Suprapubic skin (tissue), 4 donors: ENCODE results near the gene S100A14.

Experiments used
- CTCF ChIP-seq, 2 donors: fragments of 200-600 bp in 1 of 2; fragments of 450-650 bp in 1 of 2; sonication (generic) in 1 of 2; IDR thresholded peaks; one replicate each; pipeline ENCODE4 v1.5.1; 2016 to 2019; ENCODE audit warnings: antibody characterized with exemption in 2 of 2, mild to moderate bottlenecking in 1 of 2, moderate library complexity in 1 of 2
- EP300 ChIP-seq: sonication (generic); formaldehyde crosslinking; IDR thresholded peaks from one replicate; pipeline ENCODE4 v1.6.1; 2017; ENCODE audit warnings: antibody characterized with exemption
- POLR2A ChIP-seq, 2 donors: fragments of 450-650 bp; IDR thresholded peaks; one replicate each; pipeline ENCODE4 v1.6.1; 2017; ENCODE audit warnings: antibody characterized with exemption in 2 of 2, mild to moderate bottlenecking in 2 of 2, moderate library complexity in 2 of 2
- POLR2AphosphoS5 ChIP-seq, 3 donors: sonication (generic); formaldehyde crosslinking; IDR thresholded peaks; one replicate each; pipeline ENCODE4 v1.6.1; 2017; ENCODE audit warnings: antibody characterized with exemption in 3 of 3

DNA sequence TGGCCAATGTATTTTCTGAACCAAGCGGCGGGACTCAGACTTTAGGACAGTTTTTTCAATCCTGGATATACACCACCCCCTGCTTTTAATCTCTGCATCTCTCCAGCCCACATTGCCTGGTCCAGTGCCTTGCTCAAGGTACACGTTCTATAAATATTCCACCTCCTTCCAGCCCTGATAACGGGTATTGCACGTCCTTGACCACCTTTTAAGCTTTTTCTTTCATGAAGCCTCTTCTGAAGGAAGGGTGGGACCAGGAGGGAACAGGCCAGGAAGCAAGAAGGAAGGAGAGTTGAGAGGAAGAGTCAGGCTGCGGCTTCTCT is 6.6 kb downstream of the S100A14 start:
- TF ChIP-seq POLR2AphosphoS5 (IDR thresholded peaks at IDR 0.05) (no peak), CTCF (IDR thresholded peaks at IDR 0.05) (no peak), POLR2A (IDR thresholded peaks at IDR 0.05) (no peak), EP300 (no peak)
